Measurements from ENCODE around the gene YWHAB. TPM values are rescaled to one million over a fixed set of nuclear protein-coding genes. Genes with fewer than 3 reads are reported as not detected.
"Not testable (repeated sequence)": the region's sequence is repeated elsewhere in the genome, so short reads cannot be mapped to it uniquely, and the experiment has no call there.

YWHAB gene
- total and polyA plus RNA-seq, 10 of the 15 experiments (the other 5 are each of a cell fraction or from before 2014, with no cell fraction given) = 63.5 to 323 (median 144) TPM

DNA sequence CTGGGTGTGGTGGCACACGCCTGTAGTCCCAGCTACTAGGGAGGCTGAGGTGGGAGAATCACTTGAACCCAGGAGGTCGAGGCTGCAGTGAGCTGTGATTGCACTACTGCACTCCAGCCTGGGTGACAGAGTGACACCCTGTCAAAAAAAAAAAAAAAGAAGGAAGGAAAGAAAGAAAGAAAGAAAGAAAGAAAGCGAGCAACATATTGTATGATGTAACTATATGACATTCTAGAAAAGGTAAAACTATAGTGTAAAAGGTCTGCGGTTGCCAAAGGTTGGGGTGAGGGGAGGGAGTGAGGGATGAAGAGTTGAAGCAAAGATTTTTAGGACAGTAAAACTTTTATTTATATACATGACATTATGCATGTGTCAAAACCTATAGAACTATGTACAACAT is 3.1 kb upstream of the YWHAB start:
- H3K9me3 ChIP-seq (replicated peaks; ENCODE audit: control insufficient read depth, insufficient read depth, low read length); H3K9ac ChIP-seq (ENCODE audit: control insufficient read depth, insufficient read depth, low read length); H3K27me3 ChIP-seq (replicated peaks in 1 of 2; ENCODE audit: control insufficient read depth in 2 of 2, insufficient read depth in 2 of 2, low read length in 1 of 2); H4K20me1 ChIP-seq (ENCODE audit: control insufficient read depth, insufficient read depth); DNase-seq (ENCODE audit: low read depth, low spot score); in situ Hi-C loops (cut with MboI); H3K4me1 ChIP-seq (ENCODE audit: control insufficient read depth, insufficient read depth, low read length); BruUV-seq (replicated peaks); H3K27ac ChIP-seq (ENCODE audit: control insufficient read depth, insufficient read depth); intact Hi-C loops (cut with micrococcal nuclease; ENCODE audit: unreplicated experiment); RAD21 ChIA-PET (ENCODE audit: unreplicated experiment); SMC1A ChIA-PET (ENCODE audit: uncharacterized antibody, unreplicated experiment); FAIRE-seq; H3K36me3 ChIP-seq (ENCODE audit: control insufficient read depth in 2 of 2, insufficient read depth in 2 of 2, low read length in 1 of 2); H2AFZ ChIP-seq (ENCODE audit: control insufficient read depth, low read depth, low read length); H3K4me3 ChIP-seq; ATAC-seq; H3K4me2 ChIP-seq (ENCODE audit: control insufficient read depth, insufficient read depth): not testable (repeated sequence)
- WGBS (ENCODE audit: insufficient coverage, insufficient replicate concordance, low lambda C conversion rate, missing lambda C conversion rate) = 46% methylated on average over 4 of the region's 4 CpGs
- peaks cover 22% of the 10 kb centered on the region for H3K79me2 ChIP-seq (ENCODE audit: control insufficient read depth, insufficient read depth, low read length)
- CTCF ChIA-PET = interaction anchor here (1.2 kb wide), 1 partner anchor 18 kb away, joined by 3 read pairs; no protein-coding TSS in a partner anchor
- POLR2A ChIA-PET = interaction anchor here (0.6 to 0.7 kb wide), 2 partner anchors 96 to 501 kb away, joined by 4 read pairs; no protein-coding TSS in a partner anchor

DNA sequence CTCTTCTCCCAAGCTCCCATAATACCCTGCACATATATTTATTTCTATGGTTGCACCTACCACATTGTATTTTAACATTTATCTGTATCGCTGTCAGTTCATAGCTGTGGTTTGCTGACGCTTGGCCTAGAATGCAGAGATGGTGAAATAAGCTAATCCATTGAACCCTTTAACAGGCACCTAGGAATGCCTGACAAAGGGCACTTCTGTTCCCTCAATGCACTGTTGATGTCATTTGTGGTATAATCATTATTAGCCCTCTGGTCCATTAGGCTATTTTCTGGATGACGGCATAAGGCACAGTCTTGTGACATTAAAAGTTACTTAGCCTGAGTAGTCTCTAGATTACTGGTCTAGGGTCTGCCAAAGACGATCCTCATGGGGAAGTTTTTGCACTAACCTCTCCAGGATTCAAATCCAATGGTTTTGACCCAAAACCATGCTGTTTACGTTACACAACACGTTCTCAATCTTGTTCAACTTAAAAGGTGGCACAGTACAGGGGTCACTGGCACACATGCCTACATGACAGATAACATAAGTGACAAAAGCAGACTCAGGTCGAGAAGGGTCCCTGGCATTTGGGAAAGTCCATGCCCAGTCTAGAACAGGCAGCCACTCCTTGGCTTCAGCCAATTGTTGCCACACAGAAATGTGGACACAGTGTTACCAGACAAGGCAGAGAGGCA is 2.1 kb upstream of the YWHAB start:
- Histone ChIP-seq H3K27ac (ENCODE audit: control insufficient read depth, insufficient read depth) (no peak overlapping the region), H3K27me3 (replicated peaks in 1 of 2; ENCODE audit: control insufficient read depth in 2 of 2, insufficient read depth in 2 of 2, low read length in 1 of 2) (no peaks in the 10 kb centered on the region; a peak in 1 of 4 replicates)

More for the DNA sequence above, 2.1 kb upstream of the YWHAB start:
- Histone ChIP-seq H3K4me3 (no peak overlapping the region), H2AFZ (ENCODE audit: control insufficient read depth, low read depth, low read length) (no peak overlapping the region), H3K4me2 (ENCODE audit: control insufficient read depth, insufficient read depth) (no peak overlapping the region), H3K9ac (ENCODE audit: control insufficient read depth, insufficient read depth, low read length) (no peak overlapping the region), H3K36me3 (ENCODE audit: control insufficient read depth in 2 of 2, insufficient read depth in 2 of 2, low read length in 1 of 2) (peaks cover 0 to 4% of the 10 kb centered on the region in 2 experiments; a peak in 1 of 4 replicates), H4K20me1 (ENCODE audit: control insufficient read depth, insufficient read depth) (peaks cover 7% of the 10 kb centered on the region; the same call in 1 of the 2 replicates), H3K4me1 (ENCODE audit: control insufficient read depth, insufficient read depth, low read length) (peaks cover 14% of the 10 kb centered on the region), H3K79me2 (ENCODE audit: control insufficient read depth, insufficient read depth, low read length) (peaks cover 32% of the 10 kb centered on the region), H3K9me3 (replicated peaks; ENCODE audit: control insufficient read depth, insufficient read depth, low read length) (no peaks in the 10 kb centered on the region)
- CTCF ChIA-PET = interaction anchor here (1.2 kb wide), 2 partner anchors 8 to 19 kb away, joined by 3 read pairs; no protein-coding TSS in a partner anchor
- no TSS peak for BruUV-seq (replicated peaks)
- WGBS (ENCODE audit: insufficient coverage, insufficient replicate concordance, low lambda C conversion rate, missing lambda C conversion rate) = 67% methylated on average over 7 of the region's 7 CpGs
- ATAC-seq = no peak
- POLR2A ChIA-PET = no interaction called here
- DNase-seq (ENCODE audit: low read depth, low spot score) = no peak
- in situ Hi-C loops (cut with MboI) (no loop called here), intact Hi-C loops (cut with micrococcal nuclease; ENCODE audit: unreplicated experiment) (no loop called here)
- TF ChIP-seq PAX5 (IDR thresholded peaks at IDR 0.05; ENCODE audit: borderline replicate concordance, low read depth, low read length) = no peak
- TF ChIP-seq CEBPB (IDR thresholded peaks at IDR 0.05; ENCODE audit: borderline replicate concordance in 1 of 2, low read depth in 2 of 2, low read length in 2 of 2) = no peak
- TF ChIP-seq MEF2A (IDR thresholded peaks at IDR 0.05; ENCODE audit: insufficient read depth, low read depth, low read length) = no peak
- no peak for TF ChIP-seq ETV6 (conservative IDR thresholded peaks at IDR 0.05 in 1 of 2, IDR thresholded peaks at IDR 0.05 in 1 of 2; ENCODE audit: borderline replicate concordance in 1 of 2, low read depth in 1 of 2)
- TF ChIP-seq ZZZ3 (IDR thresholded peaks at IDR 0.05; ENCODE audit: control insufficient read depth, insufficient read length, low read depth) = no peak
- TF ChIP-seq ZSCAN29 (IDR thresholded peaks at IDR 0.05) = no peak
- TF ChIP-seq NFIC (IDR thresholded peaks at IDR 0.05; ENCODE audit: low read depth, low read length) = no peak
- TF ChIP-seq, protein P1, sequence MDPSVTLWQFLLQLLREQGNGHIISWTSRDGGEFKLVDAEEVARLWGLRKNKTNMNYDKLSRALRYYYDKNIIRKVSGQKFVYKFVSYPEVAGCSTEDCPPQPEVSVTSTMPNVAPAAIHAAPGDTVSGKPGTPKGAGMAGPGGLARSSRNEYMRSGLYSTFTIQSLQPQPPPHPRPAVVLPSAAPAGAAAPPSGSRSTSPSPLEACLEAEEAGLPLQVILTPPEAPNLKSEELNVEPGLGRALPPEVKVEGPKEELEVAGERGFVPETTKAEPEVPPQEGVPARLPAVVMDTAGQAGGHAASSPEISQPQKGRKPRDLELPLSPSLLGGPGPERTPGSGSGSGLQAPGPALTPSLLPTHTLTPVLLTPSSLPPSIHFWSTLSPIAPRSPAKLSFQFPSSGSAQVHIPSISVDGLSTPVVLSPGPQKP (IDR thresholded peaks at IDR 0.05; ENCODE audit: low read depth, low read length) = no peak
- SMC1A ChIA-PET (ENCODE audit: uncharacterized antibody, unreplicated experiment) = no interaction called here
- RAD21 ChIA-PET (ENCODE audit: unreplicated experiment) = no interaction called here
- no peak for FAIRE-seq
